ENCODE results near the gene PEPD. TPM values are rescaled to one million over a fixed set of nuclear protein-coding genes. Genes with fewer than 3 reads are reported as not detected.

Gene PEPD
- polyA plus RNA-seq, 1 donor from 2014 or later: 43.9 TPM

GRCh38 chr19:33379151-33379829 is 142.3 kb downstream of the PEPD start:
- peaks cover 81% of the 10 kb centered on the region for H3K79me2 ChIP-seq (replicated peaks; ENCODE audit: insufficient read depth, low read length)
- no peaks in the 10 kb centered on the region for H3K27me3 ChIP-seq (ENCODE audit: insufficient read depth, low read depth, low read length)
- no peaks in the 10 kb centered on the region for H3K9me3 ChIP-seq (ENCODE audit: low read length)
- H3F3A ChIP-seq (ENCODE audit: insufficient read depth, low read length, poor library complexity, severe bottlenecking): no peaks in the 10 kb centered on the region
- H3K36me3 ChIP-seq (ENCODE audit: insufficient read depth, low read length): peaks cover 6% of the 10 kb centered on the region
- no peaks in the 10 kb centered on the region for H3K9me2 ChIP-seq (ENCODE audit: insufficient read depth, low read length)
- no peak overlapping the region for H3K27ac ChIP-seq (ENCODE audit: low read length)
- H3K4me2 ChIP-seq (ENCODE audit: low read length): no peak overlapping the region
- TF ChIP-seq EZH2 (IDR thresholded peaks at IDR 0.05; ENCODE audit: borderline replicate concordance, insufficient read depth, low read length, poor library complexity, severe bottlenecking): no peak
- no peak for TF ChIP-seq POLR2AphosphoS5 (IDR thresholded peaks at IDR 0.05)
- no peak for TF ChIP-seq CTCF (IDR thresholded peaks at IDR 0.05; ENCODE audit: poor library complexity, severe bottlenecking)
- no peak for TF ChIP-seq EP300 (conservative IDR thresholded peaks at IDR 0.05; ENCODE audit: poor library complexity, severe bottlenecking)
- TF ChIP-seq MXI1 (conservative IDR thresholded peaks at IDR 0.05; ENCODE audit: poor library complexity, severe bottlenecking): no peak
- no peak for TF ChIP-seq SMC3 (conservative IDR thresholded peaks at IDR 0.05; ENCODE audit: poor library complexity)
- no peak for TF ChIP-seq RAD21 (conservative IDR thresholded peaks at IDR 0.05)
- no peak for TF ChIP-seq TAF1 (IDR thresholded peaks at IDR 0.05; ENCODE audit: low read depth)
- no peak for TF ChIP-seq REST (IDR thresholded peaks at IDR 0.05; ENCODE audit: borderline replicate concordance)
- no peak overlapping the region for H2AFZ ChIP-seq (ENCODE audit: low read depth, low read length)
- no peak overlapping the region for H3K4me3 ChIP-seq (ENCODE audit: low read length)
- peaks cover 13% of the 10 kb centered on the region for H4K20me1 ChIP-seq (ENCODE audit: insufficient read depth)
- H3K9ac ChIP-seq (ENCODE audit: low read length): no peak overlapping the region

- TF ChIP-seq MXI1 (conservative IDR thresholded peaks at IDR 0.05; ENCODE audit: poor library complexity, severe bottlenecking) (no peak), EZH2 (IDR thresholded peaks at IDR 0.05; ENCODE audit: borderline replicate concordance, insufficient read depth, low read length, poor library complexity, severe bottlenecking) (no peak), EP300 (conservative IDR thresholded peaks at IDR 0.05; ENCODE audit: poor library complexity, severe bottlenecking) (no peak), TAF1 (IDR thresholded peaks at IDR 0.05; ENCODE audit: low read depth) (no peak), SMC3 (conservative IDR thresholded peaks at IDR 0.05; ENCODE audit: poor library complexity) (no peak), CTCF (IDR thresholded peaks at IDR 0.05; ENCODE audit: poor library complexity, severe bottlenecking) (no peak), REST (IDR thresholded peaks at IDR 0.05; ENCODE audit: borderline replicate concordance) (no peak), RAD21 (conservative IDR thresholded peaks at IDR 0.05) (no peak), POLR2AphosphoS5 (IDR thresholded peaks at IDR 0.05) (no peak)
- H3K9me2 ChIP-seq (ENCODE audit: insufficient read depth, low read length): no peaks in the 10 kb centered on the region
- H3F3A ChIP-seq (ENCODE audit: insufficient read depth, low read length, poor library complexity, severe bottlenecking): no peaks in the 10 kb centered on the region
- no peak overlapping the region for H3K9ac ChIP-seq (ENCODE audit: low read length)
- H3K36me3 ChIP-seq (ENCODE audit: insufficient read depth, low read length): peaks cover 6% of the 10 kb centered on the region
- no peaks in the 10 kb centered on the region for H3K9me3 ChIP-seq (ENCODE audit: low read length)
- no peak overlapping the region for H3K27ac ChIP-seq (ENCODE audit: low read length)
- no peak overlapping the region for H2AFZ ChIP-seq (ENCODE audit: low read depth, low read length)
- H3K4me3 ChIP-seq (ENCODE audit: low read length): no peak overlapping the region
- H4K20me1 ChIP-seq (ENCODE audit: insufficient read depth): peaks cover 13% of the 10 kb centered on the region
- no peak overlapping the region for H3K4me2 ChIP-seq (ENCODE audit: low read length)
- H3K27me3 ChIP-seq (ENCODE audit: insufficient read depth, low read depth, low read length): no peaks in the 10 kb centered on the region
- peaks cover 83% of the 10 kb centered on the region for H3K79me2 ChIP-seq (replicated peaks; ENCODE audit: insufficient read depth, low read length)
Measured at GRCh38 chr19:33377586-33378475, 143.8 kb downstream of the PEPD start.
